Measurements from ENCODE around the gene CHID1.

GRCh38 chr11:818396-819128 lies 92.0 kb downstream of the CHID1 start, which contains the start of gene PNPLA2:
- TF ChIP-seq CTCF (IDR thresholded peaks at IDR 0.05) (no peak), POLR2A (IDR thresholded peaks at IDR 0.05) (peak; percentile 35 to 56)
